WTC11 (cell line): ENCODE results near the gene ZNF556. TPM values are rescaled to one million over a fixed set of nuclear protein-coding genes. Genes with fewer than 3 reads are reported as not detected.

Source experiments
- ATAC-seq: fragments of 200-7000 bp; cut with Tn5 transposase; 2 replicates; pipeline ENCODE4 v1.10.0; 2021; ENCODE audit warnings: mild to moderate bottlenecking, moderate library complexity
- CTCF ChIA-PET: fragments of 300-600 bp; sonication (Branson Sonifier 250); formaldehyde crosslinking; loops from one replicate; lab custom pipeline; 2021; ENCODE audit warnings: antibody characterized with exemption; lab: Charles Lee
- POLR2A ChIA-PET: fragments of 350-600 bp; sonication (Branson Sonifier 250); formaldehyde crosslinking; loops from one replicate; lab custom pipeline; 2021; ENCODE audit warnings: antibody characterized with exemption; lab: Charles Lee
- DNase-seq: peaks from one replicate; pipeline ENCODE4 v3.0.0; 2021; ENCODE audit warnings: low spot score
- H3K27ac Mint-ChIP-seq: 2 replicates; pipeline ENCODE4 v1.8.0; 2021; ENCODE audit warnings: mixed read lengths
- H3K27me3 Mint-ChIP-seq: 2 replicates; pipeline ENCODE4 v1.8.0; 2021; ENCODE audit warnings: low read depth, mild to moderate bottlenecking, moderate library complexity, mixed read lengths
- H3K36me3 Mint-ChIP-seq: 2 replicates; pipeline ENCODE4 v1.8.0; 2021; ENCODE audit warnings: mixed read lengths
- H3K4me1 Mint-ChIP-seq: 2 replicates; pipeline ENCODE4 v1.8.0; 2022; ENCODE audit warnings: mixed read lengths
- H3K4me3 Mint-ChIP-seq: 2 replicates; pipeline ENCODE4 v1.8.0; 2021; ENCODE audit warnings: mild to moderate bottlenecking, moderate library complexity, mixed read lengths
- H3K9me3 Mint-ChIP-seq: 2 replicates; pipeline ENCODE4 v1.8.0; 2021; ENCODE audit warnings: mixed read lengths
- EMX1 ChIP-seq: fragments of 250-450 bp; sonication (Bioruptor Pico); IDR thresholded peaks from 2 replicates; pipeline ENCODE4 v1.8.0; 2021; ENCODE audit warnings: mild to moderate bottlenecking
- FOXJ3 ChIP-seq: sonication (generic); formaldehyde crosslinking; IDR thresholded peaks from 2 replicates; pipeline ENCODE4 v1.9.0; 2021; ENCODE audit warnings: missing genetic modification reagents, mild to moderate bottlenecking, borderline replicate concordance
- FOXP1 ChIP-seq: sonication (generic); formaldehyde crosslinking; IDR thresholded peaks from 2 replicates; pipeline ENCODE4 v1.8.0; 2022; ENCODE audit warnings: missing genetic modification reagents, mild to moderate bottlenecking, moderate library complexity, borderline replicate concordance
- HMGA2 ChIP-seq: fragments of 250-450 bp; sonication (Bioruptor Pico); IDR thresholded peaks from 2 replicates; pipeline ENCODE4 v1.4.0; 2021; ENCODE audit warnings: mild to moderate bottlenecking, moderate library complexity
- JUN ChIP-seq: sonication (generic); formaldehyde crosslinking; IDR thresholded peaks from 2 replicates; pipeline ENCODE4 v1.8.0; 2023; ENCODE audit warnings: mild to moderate bottlenecking, missing genetic modification reagents
- MYBL2 ChIP-seq: sonication (generic); formaldehyde crosslinking; IDR thresholded peaks from 2 replicates; pipeline ENCODE4 v1.8.1; 2023; ENCODE audit warnings: mild to moderate bottlenecking, moderate library complexity, missing genetic modification reagents
- ZBTB21 ChIP-seq: sonication (generic); formaldehyde crosslinking; IDR thresholded peaks from 2 replicates; pipeline ENCODE4 v1.8.1; 2023; ENCODE audit warnings: mild to moderate bottlenecking, missing genetic modification reagents, borderline replicate concordance
- ZNF317 ChIP-seq: sonication (generic); formaldehyde crosslinking; IDR thresholded peaks from 2 replicates; pipeline ENCODE4 v1.8.1; 2023; ENCODE audit warnings: low read depth, mild to moderate bottlenecking, moderate library complexity, missing genetic modification reagents, borderline replicate concordance
- ZNF423 ChIP-seq: fragments of 250-450 bp; sonication (Bioruptor Pico); IDR thresholded peaks from 2 replicates; pipeline ENCODE4 v2.1.2; 2022; ENCODE audit warnings: mild to moderate bottlenecking, moderate library complexity
- total RNA-seq: library from RNA; stranded (reverse); gene quantifications from 3 replicates; pipeline ENCODE4 v1.2.3, GENCODE V29; 2021
- TF ChIP-seq, protein P1 (sequence below): fragments of 250-450 bp; sonication (Bioruptor Pico); IDR thresholded peaks from 2 replicates; pipeline ENCODE4 v1.9.0; 2021; ENCODE audit warnings: mild to moderate bottlenecking, borderline replicate concordance
- TF ChIP-seq, protein P2 (sequence below): sonication (generic); formaldehyde crosslinking; IDR thresholded peaks from 2 replicates; pipeline ENCODE4 v1.8.1; 2022; ENCODE audit warnings: low read depth, mild to moderate bottlenecking, moderate library complexity, missing genetic modification reagents, borderline replicate concordance
- TF ChIP-seq, protein P3 (sequence below): sonication (generic); formaldehyde crosslinking; IDR thresholded peaks from 2 replicates; pipeline ENCODE4 v1.8.0; 2023; ENCODE audit warnings: missing genetic modification reagents
- TF ChIP-seq, protein P4 (sequence below): fragments of 250-450 bp; sonication (Bioruptor Pico); IDR thresholded peaks from 2 replicates; pipeline ENCODE4 v1.9.0; 2021; ENCODE audit warnings: moderate library complexity, mild to moderate bottlenecking, inconsistent platforms, borderline replicate concordance
- TF ChIP-seq, protein P5 (sequence below): sonication (generic); formaldehyde crosslinking; IDR thresholded peaks from 2 replicates; pipeline ENCODE4 v1.8.0; 2022; ENCODE audit warnings: mild to moderate bottlenecking, missing genetic modification reagents
- TF ChIP-seq, protein P6 (sequence below): sonication (generic); formaldehyde crosslinking; IDR thresholded peaks from 2 replicates; pipeline ENCODE4 v1.8.0; 2023; ENCODE audit warnings: missing genetic modification reagents, mild to moderate bottlenecking, borderline replicate concordance
- TF ChIP-seq, protein P7 (sequence below): fragments of 250-450 bp; sonication (Bioruptor Pico); IDR thresholded peaks from 2 replicates; pipeline ENCODE4 v2.1.2; 2022; ENCODE audit warnings: mild to moderate bottlenecking, moderate library complexity

Gene ZNF556
- total RNA-seq, 1 experiment from 2014 or later = 0.11 TPM

DNA sequence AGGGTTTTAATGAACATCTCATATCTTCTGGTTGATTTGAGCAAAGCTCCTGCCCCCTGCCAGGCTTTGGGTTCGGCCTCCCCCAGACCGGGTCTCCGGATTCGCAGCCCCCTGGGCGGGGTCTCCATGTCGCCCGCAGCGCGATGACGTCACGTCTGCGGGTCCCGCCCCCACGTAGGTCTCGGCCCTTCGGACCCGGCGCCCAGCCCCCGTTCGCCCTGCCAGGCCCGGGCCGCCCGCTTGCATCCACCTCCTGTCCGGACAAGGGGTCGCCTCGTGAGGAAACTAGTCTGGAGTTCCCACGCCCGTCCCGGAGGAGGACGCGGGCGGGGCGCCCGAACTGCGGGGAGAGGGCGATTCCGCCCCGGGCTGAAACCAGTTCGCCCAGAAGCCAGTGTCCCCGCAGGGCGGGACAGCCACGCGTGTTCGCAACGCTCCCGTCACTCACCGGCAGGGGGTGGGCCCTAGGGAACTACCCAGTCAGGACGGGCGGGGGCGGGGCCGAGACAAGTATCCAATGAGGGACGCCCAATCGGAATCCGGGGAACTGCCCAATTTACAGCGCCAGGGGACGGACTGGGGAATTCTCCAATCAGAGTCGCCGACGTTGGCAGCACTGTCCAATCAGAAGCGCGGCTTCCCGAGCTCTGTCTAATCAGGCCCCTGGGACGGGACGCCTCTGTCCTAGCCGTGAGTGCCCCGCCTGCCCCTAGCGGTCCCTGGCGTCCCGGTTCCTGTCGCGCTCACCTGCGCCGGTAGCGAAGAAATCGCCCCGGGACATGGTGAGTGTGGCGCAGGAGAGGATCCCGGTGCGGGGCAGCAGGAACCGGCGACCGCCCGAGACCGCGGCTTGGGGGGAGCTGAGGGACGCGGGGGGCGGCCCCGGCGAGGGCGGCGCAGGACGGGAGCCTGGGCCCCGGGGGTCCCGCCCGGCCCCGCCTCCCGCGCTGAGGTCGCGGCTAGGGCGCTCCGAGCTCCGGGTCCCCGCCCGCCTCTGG lies 26.0 kb upstream of the ZNF556 start, which contains the start of gene ZNF555 (continued):
- peak; percentile 67; the same call in 1 of the 2 replicates for TF ChIP-seq FOXP1
- TF ChIP-seq, protein P1, sequence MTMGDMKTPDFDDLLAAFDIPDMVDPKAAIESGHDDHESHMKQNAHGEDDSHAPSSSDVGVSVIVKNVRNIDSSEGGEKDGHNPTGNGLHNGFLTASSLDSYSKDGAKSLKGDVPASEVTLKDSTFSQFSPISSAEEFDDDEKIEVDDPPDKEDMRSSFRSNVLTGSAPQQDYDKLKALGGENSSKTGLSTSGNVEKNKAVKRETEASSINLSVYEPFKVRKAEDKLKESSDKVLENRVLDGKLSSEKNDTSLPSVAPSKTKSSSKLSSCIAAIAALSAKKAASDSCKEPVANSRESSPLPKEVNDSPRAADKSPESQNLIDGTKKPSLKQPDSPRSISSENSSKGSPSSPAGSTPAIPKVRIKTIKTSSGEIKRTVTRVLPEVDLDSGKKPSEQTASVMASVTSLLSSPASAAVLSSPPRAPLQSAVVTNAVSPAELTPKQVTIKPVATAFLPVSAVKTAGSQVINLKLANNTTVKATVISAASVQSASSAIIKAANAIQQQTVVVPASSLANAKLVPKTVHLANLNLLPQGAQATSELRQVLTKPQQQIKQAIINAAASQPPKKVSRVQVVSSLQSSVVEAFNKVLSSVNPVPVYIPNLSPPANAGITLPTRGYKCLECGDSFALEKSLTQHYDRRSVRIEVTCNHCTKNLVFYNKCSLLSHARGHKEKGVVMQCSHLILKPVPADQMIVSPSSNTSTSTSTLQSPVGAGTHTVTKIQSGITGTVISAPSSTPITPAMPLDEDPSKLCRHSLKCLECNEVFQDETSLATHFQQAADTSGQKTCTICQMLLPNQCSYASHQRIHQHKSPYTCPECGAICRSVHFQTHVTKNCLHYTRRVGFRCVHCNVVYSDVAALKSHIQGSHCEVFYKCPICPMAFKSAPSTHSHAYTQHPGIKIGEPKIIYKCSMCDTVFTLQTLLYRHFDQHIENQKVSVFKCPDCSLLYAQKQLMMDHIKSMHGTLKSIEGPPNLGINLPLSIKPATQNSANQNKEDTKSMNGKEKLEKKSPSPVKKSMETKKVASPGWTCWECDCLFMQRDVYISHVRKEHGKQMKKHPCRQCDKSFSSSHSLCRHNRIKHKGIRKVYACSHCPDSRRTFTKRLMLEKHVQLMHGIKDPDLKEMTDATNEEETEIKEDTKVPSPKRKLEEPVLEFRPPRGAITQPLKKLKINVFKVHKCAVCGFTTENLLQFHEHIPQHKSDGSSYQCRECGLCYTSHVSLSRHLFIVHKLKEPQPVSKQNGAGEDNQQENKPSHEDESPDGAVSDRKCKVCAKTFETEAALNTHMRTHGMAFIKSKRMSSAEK (CRISPR knock-in tag) = no peak
- TF ChIP-seq ZBTB21 (CRISPR knock-in tag) = peak; percentile 80; the same call in 1 of the 2 replicates
- TF ChIP-seq EMX1 (CRISPR knock-in tag) = peak; percentile 82; the same call in 1 of the 2 replicates
- peak; percentile 89; the same call in 1 of the 2 replicates for TF ChIP-seq MYBL2 (CRISPR knock-in tag)
- TF ChIP-seq, protein P2, sequence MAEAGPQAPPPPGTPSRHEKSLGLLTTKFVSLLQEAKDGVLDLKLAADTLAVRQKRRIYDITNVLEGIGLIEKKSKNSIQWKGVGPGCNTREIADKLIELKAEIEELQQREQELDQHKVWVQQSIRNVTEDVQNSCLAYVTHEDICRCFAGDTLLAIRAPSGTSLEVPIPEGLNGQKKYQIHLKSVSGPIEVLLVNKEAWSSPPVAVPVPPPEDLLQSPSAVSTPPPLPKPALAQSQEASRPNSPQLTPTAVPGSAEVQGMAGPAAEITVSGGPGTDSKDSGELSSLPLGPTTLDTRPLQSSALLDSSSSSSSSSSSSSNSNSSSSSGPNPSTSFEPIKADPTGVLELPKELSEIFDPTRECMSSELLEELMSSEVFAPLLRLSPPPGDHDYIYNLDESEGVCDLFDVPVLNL (CRISPR knock-in tag) = no peak
- TF ChIP-seq, protein P3, sequence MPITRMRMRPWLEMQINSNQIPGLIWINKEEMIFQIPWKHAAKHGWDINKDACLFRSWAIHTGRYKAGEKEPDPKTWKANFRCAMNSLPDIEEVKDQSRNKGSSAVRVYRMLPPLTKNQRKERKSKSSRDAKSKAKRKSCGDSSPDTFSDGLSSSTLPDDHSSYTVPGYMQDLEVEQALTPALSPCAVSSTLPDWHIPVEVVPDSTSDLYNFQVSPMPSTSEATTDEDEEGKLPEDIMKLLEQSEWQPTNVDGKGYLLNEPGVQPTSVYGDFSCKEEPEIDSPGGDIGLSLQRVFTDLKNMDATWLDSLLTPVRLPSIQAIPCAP (CRISPR knock-in tag) = peak; percentile 77; the same call in 1 of the 2 replicates
- TF ChIP-seq ZNF317 (CRISPR knock-in tag) = no peak
- TF ChIP-seq JUN (CRISPR knock-in tag) = 0 out of 2 replicates have a peak, but pooled peaks have one; percentile 26
- TF ChIP-seq, protein P4, sequence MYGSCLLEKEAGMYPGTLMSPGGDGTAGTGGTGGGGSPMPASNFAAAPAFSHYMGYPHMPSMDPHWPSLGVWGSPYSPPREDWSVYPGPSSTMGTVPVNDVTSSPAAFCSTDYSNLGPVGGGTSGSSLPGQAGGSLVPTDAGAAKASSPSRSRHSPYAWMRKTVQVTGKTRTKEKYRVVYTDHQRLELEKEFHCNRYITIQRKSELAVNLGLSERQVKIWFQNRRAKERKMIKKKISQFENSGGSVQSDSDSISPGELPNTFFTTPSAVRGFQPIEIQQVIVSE (CRISPR knock-in tag) = no peak

DNA sequence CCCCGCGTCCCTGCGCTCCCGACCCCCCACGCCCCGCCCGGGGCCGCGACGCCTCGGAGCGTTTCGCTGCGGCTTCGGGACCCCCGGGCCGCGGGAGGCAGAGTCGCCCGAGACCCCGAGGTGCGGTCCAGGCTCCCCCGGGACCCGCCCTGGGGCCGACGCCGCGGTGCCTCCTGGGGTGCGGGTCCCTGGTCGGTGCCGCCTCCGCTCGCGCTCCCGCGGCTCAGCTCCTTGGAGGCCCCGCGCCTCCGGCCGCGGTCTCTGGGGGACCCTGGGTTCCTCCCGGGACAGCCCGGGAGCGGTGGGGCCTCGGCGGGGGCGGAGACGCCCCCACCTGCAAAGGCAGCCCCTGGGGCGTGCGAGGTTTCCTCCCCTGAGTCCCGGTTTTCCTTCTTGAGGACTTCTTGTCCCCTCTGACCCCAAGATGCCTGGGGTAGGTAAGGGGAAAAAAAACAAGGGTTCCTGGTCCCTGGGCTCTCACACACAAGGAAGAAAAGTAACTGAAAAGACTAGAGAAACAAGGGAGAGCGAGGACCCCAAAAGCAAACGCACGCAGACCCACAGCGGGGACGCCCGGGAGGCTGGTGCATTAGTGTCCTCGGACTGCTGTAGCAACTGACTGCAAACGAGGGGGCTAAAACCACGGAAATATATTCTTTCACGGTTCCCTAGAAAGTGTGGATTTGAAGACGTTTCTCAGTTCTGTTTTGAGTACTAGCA lies 25.1 kb upstream of the ZNF556 start:
- TF ChIP-seq, protein P5, sequence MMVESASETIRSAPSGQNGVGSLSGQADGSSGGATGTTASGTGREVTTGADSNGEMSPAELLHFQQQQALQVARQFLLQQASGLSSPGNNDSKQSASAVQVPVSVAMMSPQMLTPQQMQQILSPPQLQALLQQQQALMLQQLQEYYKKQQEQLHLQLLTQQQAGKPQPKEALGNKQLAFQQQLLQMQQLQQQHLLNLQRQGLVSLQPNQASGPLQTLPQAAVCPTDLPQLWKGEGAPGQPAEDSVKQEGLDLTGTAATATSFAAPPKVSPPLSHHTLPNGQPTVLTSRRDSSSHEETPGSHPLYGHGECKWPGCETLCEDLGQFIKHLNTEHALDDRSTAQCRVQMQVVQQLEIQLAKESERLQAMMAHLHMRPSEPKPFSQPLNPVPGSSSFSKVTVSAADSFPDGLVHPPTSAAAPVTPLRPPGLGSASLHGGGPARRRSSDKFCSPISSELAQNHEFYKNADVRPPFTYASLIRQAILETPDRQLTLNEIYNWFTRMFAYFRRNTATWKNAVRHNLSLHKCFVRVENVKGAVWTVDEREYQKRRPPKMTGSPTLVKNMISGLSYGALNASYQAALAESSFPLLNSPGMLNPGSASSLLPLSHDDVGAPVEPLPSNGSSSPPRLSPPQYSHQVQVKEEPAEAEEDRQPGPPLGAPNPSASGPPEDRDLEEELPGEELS (CRISPR knock-in tag) = no peak
- TF ChIP-seq, protein P6, sequence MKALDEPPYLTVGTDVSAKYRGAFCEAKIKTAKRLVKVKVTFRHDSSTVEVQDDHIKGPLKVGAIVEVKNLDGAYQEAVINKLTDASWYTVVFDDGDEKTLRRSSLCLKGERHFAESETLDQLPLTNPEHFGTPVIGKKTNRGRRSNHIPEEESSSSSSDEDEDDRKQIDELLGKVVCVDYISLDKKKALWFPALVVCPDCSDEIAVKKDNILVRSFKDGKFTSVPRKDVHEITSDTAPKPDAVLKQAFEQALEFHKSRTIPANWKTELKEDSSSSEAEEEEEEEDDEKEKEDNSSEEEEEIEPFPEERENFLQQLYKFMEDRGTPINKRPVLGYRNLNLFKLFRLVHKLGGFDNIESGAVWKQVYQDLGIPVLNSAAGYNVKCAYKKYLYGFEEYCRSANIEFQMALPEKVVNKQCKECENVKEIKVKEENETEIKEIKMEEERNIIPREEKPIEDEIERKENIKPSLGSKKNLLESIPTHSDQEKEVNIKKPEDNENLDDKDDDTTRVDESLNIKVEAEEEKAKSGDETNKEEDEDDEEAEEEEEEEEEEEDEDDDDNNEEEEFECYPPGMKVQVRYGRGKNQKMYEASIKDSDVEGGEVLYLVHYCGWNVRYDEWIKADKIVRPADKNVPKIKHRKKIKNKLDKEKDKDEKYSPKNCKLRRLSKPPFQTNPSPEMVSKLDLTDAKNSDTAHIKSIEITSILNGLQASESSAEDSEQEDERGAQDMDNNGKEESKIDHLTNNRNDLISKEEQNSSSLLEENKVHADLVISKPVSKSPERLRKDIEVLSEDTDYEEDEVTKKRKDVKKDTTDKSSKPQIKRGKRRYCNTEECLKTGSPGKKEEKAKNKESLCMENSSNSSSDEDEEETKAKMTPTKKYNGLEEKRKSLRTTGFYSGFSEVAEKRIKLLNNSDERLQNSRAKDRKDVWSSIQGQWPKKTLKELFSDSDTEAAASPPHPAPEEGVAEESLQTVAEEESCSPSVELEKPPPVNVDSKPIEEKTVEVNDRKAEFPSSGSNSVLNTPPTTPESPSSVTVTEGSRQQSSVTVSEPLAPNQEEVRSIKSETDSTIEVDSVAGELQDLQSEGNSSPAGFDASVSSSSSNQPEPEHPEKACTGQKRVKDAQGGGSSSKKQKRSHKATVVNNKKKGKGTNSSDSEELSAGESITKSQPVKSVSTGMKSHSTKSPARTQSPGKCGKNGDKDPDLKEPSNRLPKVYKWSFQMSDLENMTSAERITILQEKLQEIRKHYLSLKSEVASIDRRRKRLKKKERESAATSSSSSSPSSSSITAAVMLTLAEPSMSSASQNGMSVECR = no peak
- TF ChIP-seq FOXJ3 (CRISPR knock-in tag) = no peak
- TF ChIP-seq ZNF423 (CRISPR knock-in tag) = peak; percentile 32
- no peak for TF ChIP-seq MYBL2 (CRISPR knock-in tag)
- TF ChIP-seq HMGA2 (CRISPR knock-in tag) = no peak
- TF ChIP-seq, protein P7, sequence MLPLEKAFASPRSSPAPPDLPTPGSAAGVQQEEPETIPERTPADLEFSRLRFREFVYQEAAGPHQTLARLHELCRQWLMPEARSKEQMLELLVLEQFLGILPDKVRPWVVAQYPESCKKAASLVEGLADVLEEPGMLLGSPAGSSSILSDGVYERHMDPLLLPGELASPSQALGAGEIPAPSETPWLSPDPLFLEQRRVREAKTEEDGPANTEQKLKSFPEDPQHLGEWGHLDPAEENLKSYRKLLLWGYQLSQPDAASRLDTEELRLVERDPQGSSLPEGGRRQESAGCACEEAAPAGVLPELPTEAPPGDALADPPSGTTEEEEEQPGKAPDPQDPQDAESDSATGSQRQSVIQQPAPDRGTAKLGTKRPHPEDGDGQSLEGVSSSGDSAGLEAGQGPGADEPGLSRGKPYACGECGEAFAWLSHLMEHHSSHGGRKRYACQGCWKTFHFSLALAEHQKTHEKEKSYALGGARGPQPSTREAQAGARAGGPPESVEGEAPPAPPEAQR (CRISPR knock-in tag) = no peak
- H3K36me3 Mint-ChIP-seq = peaks cover 15% of the 10 kb centered on the region
- POLR2A ChIA-PET = interaction anchor here (0.6 to 1.2 kb wide), 2 partner anchors 109 to 210 kb away, joined by 3 to 4 read pairs; no protein-coding TSS in a partner anchor

More for the DNA sequence above, 25.1 kb upstream of the ZNF556 start:
- H3K9me3 Mint-ChIP-seq = peaks cover 16% of the 10 kb centered on the region
- CTCF ChIA-PET = interaction anchor here (0.7 to 2.1 kb wide), 16 partner anchors 9 to 254 kb away, joined by 3 to 14 read pairs (median 3); partner anchors contain the start of genes SGTA and ZNF554
- peaks cover 8% of the 10 kb centered on the region for H3K27me3 Mint-ChIP-seq
- H3K4me3 Mint-ChIP-seq = peak overlapping the region; percentile 78
- H3K4me1 Mint-ChIP-seq = peaks cover 5% of the 10 kb centered on the region
- ATAC-seq (no peak), DNase-seq (no peak)
- no peak overlapping the region for H3K27ac Mint-ChIP-seq
